ENCODE data around the gene AAR2.

Gene AAR2

GRCh38 chr20:36304786-36305495 is 68.7 kb downstream of the AAR2 start:
- Histone ChIP-seq H3K36me3 (ENCODE audit: control insufficient read depth, insufficient read depth, low read length) (no peaks in the 10 kb centered on the region), H3K27me3 (ENCODE audit: control insufficient read depth, insufficient read depth, low read length) (peaks cover 32% of the 10 kb centered on the region)

DNA sequence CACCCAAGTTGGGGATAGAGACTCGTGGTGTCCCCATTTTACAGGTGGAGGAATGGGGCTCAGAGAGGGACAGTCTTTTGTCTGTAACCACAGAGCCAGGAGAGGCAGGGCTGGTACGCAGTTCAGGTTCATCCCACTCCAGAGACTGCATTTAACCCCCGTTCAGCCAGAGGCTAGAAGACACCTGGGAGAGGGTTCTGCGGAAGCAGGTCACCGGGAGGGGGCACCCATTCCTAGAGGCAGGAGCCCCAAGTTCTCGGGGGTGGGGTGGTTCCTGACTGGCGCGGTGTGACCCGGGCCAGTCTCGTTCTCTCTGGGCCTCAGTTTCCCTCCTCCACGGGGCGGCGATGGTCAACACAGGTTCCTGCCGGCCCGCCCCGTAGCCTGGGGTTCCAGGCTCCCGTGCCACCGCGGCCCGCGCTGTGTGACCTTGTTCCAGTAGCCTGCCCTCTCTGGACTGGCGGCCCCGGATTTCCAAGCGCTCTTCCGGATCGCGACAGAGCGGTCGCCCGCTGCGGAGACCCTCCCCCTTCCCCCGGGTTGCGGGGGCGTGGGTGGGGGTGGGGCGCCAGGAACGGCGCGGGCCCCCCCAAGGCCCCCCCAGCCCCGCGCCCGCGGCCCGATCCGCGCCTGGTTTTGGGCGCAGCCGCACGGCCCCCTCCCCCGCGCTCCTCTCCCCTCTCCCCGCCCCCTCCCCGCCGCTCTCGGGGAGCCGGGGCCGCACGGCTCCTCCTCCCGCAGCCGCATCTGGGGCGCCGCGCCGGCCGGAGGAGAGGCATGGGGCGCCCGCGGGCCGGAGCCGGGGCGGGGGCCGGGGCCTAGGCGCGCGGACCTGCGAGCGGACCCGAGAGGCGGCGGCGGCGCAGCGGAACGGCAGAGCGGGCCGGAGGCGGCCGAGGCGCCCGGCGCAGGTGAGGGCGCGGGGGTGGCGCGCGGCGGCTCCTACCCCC is 69.6 kb downstream of the AAR2 start, which contains the start of gene DLGAP4:
Gene DLGAP4, plus strand, starts transcription at position 738 of the 950 bp plus-strand sequence. CDS start 125,379 bp downstream, outside the sequence.
- Histone ChIP-seq H3K4me1 (ENCODE audit: control insufficient read depth, insufficient read depth, low read length) (no peaks in the 10 kb centered on the region), H3K27ac (ENCODE audit: low read depth, low read length) (no peak within 1 kb of the TSS), H3K9ac (ENCODE audit: low read length) (no peak within 1 kb of the TSS), H3K36me3 (ENCODE audit: control insufficient read depth, insufficient read depth, low read length) (no peaks in the 10 kb centered on the region), H3K27me3 (ENCODE audit: control insufficient read depth, insufficient read depth, low read length) (peaks cover 32% of the 10 kb centered on the region), H3K4me3 (ENCODE audit: low read length) (no peak within 1 kb of the TSS)

More at GRCh38 chr20:36304786-36305495, 68.7 kb downstream of the AAR2 start:
- no peak overlapping the region for H3K9ac ChIP-seq (ENCODE audit: low read length)
- H3K27ac ChIP-seq (ENCODE audit: low read depth, low read length): no peak overlapping the region
- no peaks in the 10 kb centered on the region for H3K4me1 ChIP-seq (ENCODE audit: control insufficient read depth, insufficient read depth, low read length)
- H3K4me3 ChIP-seq (ENCODE audit: low read length): no peak overlapping the region

All from rectal smooth muscle tissue (tissue), 1 donor.